CD4-positive, alpha-beta T cell (primary cell): Measurements from ENCODE around the gene DUS1L. TPM values are rescaled to one million over a fixed set of nuclear protein-coding genes. Genes with fewer than 3 reads are reported as not detected.

ENCODE experiments used
- ATAC-seq: fragments of 200-7000 bp; cut with Tn5 transposase; one replicate; pipeline ENCODE4 v1.10.0; 2022; ENCODE audit warnings: mild to moderate bottlenecking; ENCODE audit not compliant: poor library complexity
- CTCF ChIA-PET: fragments of 350-600 bp; sonication (Branson Sonifier 250); formaldehyde crosslinking; loops from one replicate; lab custom pipeline; 2021; ENCODE audit warnings: antibody characterized with exemption, inconsistent platforms; lab: Charles Lee
- POLR2A ChIA-PET: fragments of 350-600 bp; sonication (Branson Sonifier 250); formaldehyde crosslinking; loops from one replicate; lab custom pipeline; 2021; ENCODE audit warnings: antibody characterized with exemption, inconsistent platforms; lab: Charles Lee
- DNase-seq, 14 experiments: peaks; one replicate each; pipeline ENCODE4 v3.0.0-alpha.2; 2013 to 2020; ENCODE audit warnings: mixed read lengths in 2 of 14
- H3K27ac ChIP-seq, 2 donors: one replicate each; pipeline versions ENCODE4 v1.5.1 to v1.7.0; 2013; ENCODE audit warnings: low read length in 2 of 2, low read depth in 1 of 2, mild to moderate bottlenecking in 1 of 2
- H3K27me3 ChIP-seq, 2 experiments: 1 replicate in 1 of 2; 2 replicates in 1 of 2; pipeline versions ENCODE4 v1.6.1 to v1.7.0; 2013; ENCODE audit warnings: low read length in 2 of 2, control low read depth in 1 of 2, mild to moderate bottlenecking in 1 of 2, moderate library complexity in 1 of 2; ENCODE audit not compliant: insufficient read depth in 2 of 2, control insufficient read depth in 1 of 2
- H3K36me3 ChIP-seq: one replicate; pipeline ENCODE4 v1.6.1; 2013; ENCODE audit warnings: low read length, control low read depth; ENCODE audit not compliant: insufficient read depth
- H3K4me1 ChIP-seq: one replicate; pipeline ENCODE4 v1.6.1; 2013; ENCODE audit warnings: low read length, control low read depth; ENCODE audit not compliant: insufficient read depth
- H3K4me3 ChIP-seq: one replicate; pipeline ENCODE4 v1.5.1; 2013; ENCODE audit warnings: mild to moderate bottlenecking, low read length, moderate library complexity
- H3K9me3 ChIP-seq, 2 experiments: 1 replicate in 1 of 2; 2 replicates in 1 of 2; pipeline versions ENCODE4 v1.6.1 to v1.7.0; 2013; ENCODE audit warnings: low read length in 2 of 2, mild to moderate bottlenecking in 2 of 2, control low read depth in 1 of 2, moderate library complexity in 1 of 2; ENCODE audit not compliant: control insufficient read depth in 1 of 2, insufficient read depth in 1 of 2
- H3K27ac Mint-ChIP-seq: one replicate; pipeline ENCODE4 v1.8.0; 2020; ENCODE audit warnings: mixed read lengths
- H3K27me3 Mint-ChIP-seq: one replicate; pipeline ENCODE4 v1.8.0; 2021; ENCODE audit warnings: mixed read lengths
- H3K36me3 Mint-ChIP-seq: one replicate; pipeline ENCODE4 v1.8.0; 2021; ENCODE audit warnings: low read depth, mixed read lengths
- H3K4me1 Mint-ChIP-seq: one replicate; pipeline ENCODE4 v1.8.0; 2021; ENCODE audit warnings: low read depth, mixed read lengths
- H3K4me3 Mint-ChIP-seq: one replicate; pipeline ENCODE4 v1.8.0; 2020; ENCODE audit warnings: mild to moderate bottlenecking, mixed read lengths
- H3K9me3 Mint-ChIP-seq: one replicate; pipeline ENCODE4 v1.8.0; 2020; ENCODE audit warnings: mixed read lengths
- CTCF ChIP-seq: fragments of 200-600 bp; IDR thresholded peaks from one replicate; pipeline ENCODE4 v1.8.0; 2022; ENCODE audit warnings: antibody characterized with exemption, mild to moderate bottlenecking
- intact Hi-C, 2 experiments: fragments of 100-400 bp; cut with DNase I in 1 of 2; cut with micrococcal nuclease in 1 of 2; formaldehyde crosslinking; loops; one replicate each; pipeline versions ENCODE4 v1.15.1 to v1.9.0; 2023 to 2025; cut with DNase I, micrococcal nuclease
- total RNA-seq, 174 experiments: library from RNA in 2 of 174; stranded (reverse) in 2 of 174; gene quantifications; one replicate each; pipeline ENCODE4 v1.2.3 and lab custom pipeline; 2021 to 2026

DUS1L gene
- total RNA-seq, 2 experiments from 2014 or later: 160 to 163 TPM

- DNase-seq: no peak
- CTCF ChIA-PET: no interaction called here
- POLR2A ChIA-PET: interaction anchor here (1.4 kb wide), 1 partner anchor 20 kb away, joined by 8 read pairs; the partner anchor contains the start of gene DCXR
- Histone ChIP-seq H3K9me3 (no peaks in the 10 kb centered on the region), H3K36me3 (peaks cover 78% of the 10 kb centered on the region), H3K27me3 (no peaks in the 10 kb centered on the region), H3K4me1 (peaks cover 24% of the 10 kb centered on the region), H3K4me3 (no peak overlapping the region), H3K27ac (no peak overlapping the region)
- no peak for ATAC-seq
- Mint-ChIP-seq H3K27me3 (no peaks in the 10 kb centered on the region), H3K27ac (no peak overlapping the region), H3K9me3 (no peaks in the 10 kb centered on the region), H3K4me1 (no peaks in the 10 kb centered on the region), H3K4me3 (peak overlapping the region; percentile 11), H3K36me3 (peaks cover 27% of the 10 kb centered on the region)
- TF ChIP-seq CTCF: no peak
- intact Hi-C loops: no loop called here
Observed at GRCh38 chr17:82056729-82057621, 8.6 kb downstream of the DUS1L start.

GRCh38 chr17:82055965-82056728 is 9.5 kb downstream of the DUS1L start:
- Mint-ChIP-seq H3K4me1 (no peaks in the 10 kb centered on the region), H3K27ac (no peak overlapping the region), H3K27me3 (no peaks in the 10 kb centered on the region), H3K36me3 (peaks cover 27% of the 10 kb centered on the region), H3K4me3 (peak overlapping the region; percentile 51), H3K9me3 (no peaks in the 10 kb centered on the region)
- Histone ChIP-seq H3K4me3 (no peak overlapping the region), H3K4me1 (peaks cover 24% of the 10 kb centered on the region), H3K27ac (no peak overlapping the region), H3K27me3 (no peaks in the 10 kb centered on the region), H3K9me3 (no peaks in the 10 kb centered on the region), H3K36me3 (peaks cover 72% of the 10 kb centered on the region)
- ChIA-PET POLR2A (interaction anchor here (1.4 kb wide), 1 partner anchor 19 kb away, joined by 8 read pairs; the partner anchor contains the start of gene DCXR), CTCF (no interaction called here)
- ATAC-seq: no peak
- no peak for TF ChIP-seq CTCF
- intact Hi-C loops: no loop called here
- peak in 1 of 14 experiments; percentile 0 for DNase-seq

DNA sequence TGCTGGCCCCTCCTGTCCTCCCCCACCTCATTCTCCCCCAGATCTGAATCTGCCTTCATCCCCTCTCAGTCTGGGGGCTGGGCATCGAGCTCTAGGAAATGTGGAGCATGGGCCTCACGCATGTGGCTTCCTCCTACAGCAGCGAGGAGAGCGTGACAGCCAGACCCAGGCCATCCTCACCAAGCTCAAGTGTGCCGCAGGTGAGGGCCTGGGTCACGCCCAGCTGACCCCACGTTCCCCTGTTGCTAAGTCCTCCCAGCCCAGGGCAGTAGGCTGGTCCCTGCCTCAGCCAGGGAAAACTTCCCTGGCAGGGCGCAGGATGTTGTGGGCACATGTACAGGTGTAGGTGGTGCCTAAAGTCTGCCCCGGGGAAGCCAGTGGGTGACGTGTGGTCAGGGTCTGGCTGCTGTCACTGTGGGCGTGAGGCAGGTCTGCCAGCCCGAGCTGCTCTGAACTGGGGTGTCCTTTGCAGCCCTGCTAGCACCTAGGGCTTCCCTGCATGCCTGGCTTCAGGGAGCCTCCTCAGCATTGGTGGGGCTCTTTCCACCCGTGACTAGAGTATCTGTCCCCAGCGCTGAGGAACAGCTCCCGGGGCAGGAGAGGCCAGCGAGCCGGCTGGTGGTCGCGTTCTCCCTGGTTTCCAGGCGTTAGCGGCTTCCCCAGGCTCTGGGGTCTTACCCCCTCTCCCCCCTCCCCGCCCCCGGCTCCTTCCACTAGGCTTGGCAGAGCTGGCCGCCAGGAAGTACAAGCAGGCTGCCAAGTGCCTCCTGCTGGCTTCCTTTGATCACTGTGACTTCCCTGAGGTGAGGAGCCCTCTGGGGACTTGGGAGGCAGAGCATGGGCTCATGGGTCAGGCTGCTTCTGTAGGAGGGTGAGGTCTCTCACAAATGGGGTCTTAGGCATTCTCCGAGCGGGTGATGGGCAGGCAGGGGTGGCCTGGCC is 10.3 kb downstream of the DUS1L start:
- no peak overlapping the region for H3K4me3 ChIP-seq
- H3K4me1 ChIP-seq: peaks cover 33% of the 10 kb centered on the region
- H3K9me3 Mint-ChIP-seq: no peaks in the 10 kb centered on the region
- H3K36me3 Mint-ChIP-seq: peaks cover 26% of the 10 kb centered on the region
- ChIA-PET CTCF (no interaction called here), POLR2A (interaction anchor here (0.7 to 1.4 kb wide), 2 partner anchors 11 to 18 kb away, joined by 3 to 8 read pairs; partner anchors contain the start of gene DCXR)
- peak overlapping the region; percentile 33 for H3K27ac Mint-ChIP-seq
- no peaks in the 10 kb centered on the region for H3K9me3 ChIP-seq
- no peaks in the 10 kb centered on the region for H3K27me3 Mint-ChIP-seq
- peak overlapping the region; percentile 66 for H3K4me3 Mint-ChIP-seq
- H3K4me1 Mint-ChIP-seq: peaks cover 6% of the 10 kb centered on the region
- intact Hi-C loops: no loop called here
- DNase-seq: peak in 1 of 14 experiments; percentile 1
- peaks cover 63% of the 10 kb centered on the region for H3K36me3 ChIP-seq
- no peaks in the 10 kb centered on the region for H3K27me3 ChIP-seq
- no peak overlapping the region for H3K27ac ChIP-seq
- no peak for TF ChIP-seq CTCF
- ATAC-seq: no peak
